IPS DF 4.7 (cell line): Measurements from ENCODE around the gene DIRAS2.
"Not testable (repeated sequence)": the region's sequence is repeated elsewhere in the genome, so short reads cannot be mapped to it uniquely, and the experiment has no call there.

Source experiments
- DNase-seq: peaks from one replicate; pipeline ENCODE4 v3.0.0-alpha.2; 2013; ENCODE audit warnings: low spot score; ENCODE audit errors: extremely low read depth

Gene DIRAS2

GRCh38 chr9:90642570-90643539 lies at the start of gene DIRAS2:
Gene DIRAS2, minus strand, starts transcription at chr9:90642824. Its CDS starts 28,997 bp downstream, at chr9:90613827.
- no peak for DNase-seq

- no peak for DNase-seq
These were observed 42.1 kb upstream of the DIRAS2 start for GRCh38 chr9:90684736-90685135.

GRCh38 chr9:90684106-90684505 lies 41.5 kb upstream of the DIRAS2 start:
- DNase-seq: no peak

- DNase-seq: no peak
These were observed 37.9 kb upstream of the DIRAS2 start for GRCh38 chr9:90680534-90680933.

- DNase-seq: no peak
These were observed 22.4 kb upstream of the DIRAS2 start for GRCh38 chr9:90665072-90665471.

- DNase-seq: no peak
These were observed 17.2 kb upstream of the DIRAS2 start for GRCh38 chr9:90659650-90660364.

- DNase-seq: no peak
These were observed 16.2 kb upstream of the DIRAS2 start for GRCh38 chr9:90658783-90659182.

GRCh38 chr9:90658181-90658580 lies 15.6 kb upstream of the DIRAS2 start:
- DNase-seq: no peak

GRCh38 chr9:90656876-90657275 lies 14.3 kb upstream of the DIRAS2 start:
- DNase-seq: not testable (repeated sequence)

- no peak for DNase-seq
These were observed 8.6 kb upstream of the DIRAS2 start for GRCh38 chr9:90651246-90651645.

- DNase-seq: no peak
These were observed 5.2 kb upstream of the DIRAS2 start for GRCh38 chr9:90647843-90648242.

- no peak for DNase-seq
These were observed 3.1 kb upstream of the DIRAS2 start for GRCh38 chr9:90645721-90646120.

- DNase-seq: no peak
These were observed 638 bp downstream of the DIRAS2 start for GRCh38 chr9:90641884-90642487.

- no peak for DNase-seq
These were observed 1.5 kb downstream of the DIRAS2 start for GRCh38 chr9:90641086-90641485.

- DNase-seq: no peak
These were observed 2.3 kb downstream of the DIRAS2 start for GRCh38 chr9:90640361-90640760.

GRCh38 chr9:90637626-90638025 lies 5.0 kb downstream of the DIRAS2 start:
- DNase-seq: no peak

GRCh38 chr9:90632647-90633207 lies 9.9 kb downstream of the DIRAS2 start:
- no peak for DNase-seq

GRCh38 chr9:90631964-90632363 lies 10.7 kb downstream of the DIRAS2 start:
- no peak for DNase-seq

- DNase-seq: no peak
These were observed 12.6 kb downstream of the DIRAS2 start for GRCh38 chr9:90629991-90630390.

GRCh38 chr9:90629354-90629753 lies 13.3 kb downstream of the DIRAS2 start:
- DNase-seq: no peak

- no peak for DNase-seq
These were observed 25.8 kb downstream of the DIRAS2 start for GRCh38 chr9:90616806-90617205.

GRCh38 chr9:90613502-90613901 lies 29.1 kb downstream of the DIRAS2 start:
- no peak for DNase-seq
